Activated CD4-positive, CD25-positive, alpha-beta regulatory T cell (primary cell): ENCODE data around the gene SLC4A1AP.
"Not testable (repeated sequence)": the region's sequence is repeated elsewhere in the genome, so short reads cannot be mapped to it uniquely, and the experiment has no call there.

Experiments
- DNase-seq, 4 experiments: peaks; one replicate each; lab custom pipeline; 2025; lab: John Stamatoyannopoulos, UW

Gene SLC4A1AP

DNA sequence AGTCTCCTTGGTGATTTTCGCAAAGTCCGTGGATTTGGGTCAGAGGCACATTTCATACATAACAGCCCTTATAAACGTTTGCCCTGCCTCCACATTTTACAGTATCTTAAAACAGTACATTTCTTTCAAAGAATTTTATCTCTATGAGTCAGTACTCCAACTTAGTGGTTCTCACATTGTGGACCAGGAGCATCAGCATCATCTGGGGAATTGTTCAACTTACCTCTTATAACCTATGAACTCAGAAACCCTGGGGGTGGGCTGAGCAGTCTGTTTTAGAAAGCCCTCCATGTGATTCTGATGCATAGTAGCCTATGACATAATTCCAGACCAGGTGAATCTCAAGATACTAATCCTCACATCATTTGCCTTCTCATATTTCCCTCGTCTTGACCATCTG is 12.6 kb upstream of the SLC4A1AP start:
- DNase-seq, result no peak

DNA sequence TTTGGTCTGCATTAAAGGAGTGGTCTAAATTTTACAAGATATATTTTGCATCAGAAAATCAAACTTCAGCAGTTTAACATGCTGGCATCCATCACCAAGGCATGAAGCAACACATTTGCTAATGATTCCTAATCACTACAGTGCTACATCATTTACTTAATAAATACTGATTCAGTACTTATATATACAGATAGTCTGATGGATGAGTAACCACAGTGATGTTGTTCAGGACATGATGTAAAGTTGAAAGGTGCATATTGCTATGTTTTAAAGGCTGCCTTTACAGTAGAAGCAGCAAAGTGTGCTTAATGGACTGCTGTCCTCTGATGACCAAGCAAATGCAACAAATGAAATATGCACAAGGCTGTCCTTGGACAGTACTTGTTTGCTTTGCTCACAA is 11.3 kb upstream of the SLC4A1AP start:
- DNase-seq, result no peak

GRCh38 chr2:27652790-27653189 is 10.9 kb upstream of the SLC4A1AP start:
- DNase-seq, result no peak

- no peak for DNase-seq
Measured at GRCh38 chr2:27653397-27653796, 10.3 kb upstream of the SLC4A1AP start.

DNA sequence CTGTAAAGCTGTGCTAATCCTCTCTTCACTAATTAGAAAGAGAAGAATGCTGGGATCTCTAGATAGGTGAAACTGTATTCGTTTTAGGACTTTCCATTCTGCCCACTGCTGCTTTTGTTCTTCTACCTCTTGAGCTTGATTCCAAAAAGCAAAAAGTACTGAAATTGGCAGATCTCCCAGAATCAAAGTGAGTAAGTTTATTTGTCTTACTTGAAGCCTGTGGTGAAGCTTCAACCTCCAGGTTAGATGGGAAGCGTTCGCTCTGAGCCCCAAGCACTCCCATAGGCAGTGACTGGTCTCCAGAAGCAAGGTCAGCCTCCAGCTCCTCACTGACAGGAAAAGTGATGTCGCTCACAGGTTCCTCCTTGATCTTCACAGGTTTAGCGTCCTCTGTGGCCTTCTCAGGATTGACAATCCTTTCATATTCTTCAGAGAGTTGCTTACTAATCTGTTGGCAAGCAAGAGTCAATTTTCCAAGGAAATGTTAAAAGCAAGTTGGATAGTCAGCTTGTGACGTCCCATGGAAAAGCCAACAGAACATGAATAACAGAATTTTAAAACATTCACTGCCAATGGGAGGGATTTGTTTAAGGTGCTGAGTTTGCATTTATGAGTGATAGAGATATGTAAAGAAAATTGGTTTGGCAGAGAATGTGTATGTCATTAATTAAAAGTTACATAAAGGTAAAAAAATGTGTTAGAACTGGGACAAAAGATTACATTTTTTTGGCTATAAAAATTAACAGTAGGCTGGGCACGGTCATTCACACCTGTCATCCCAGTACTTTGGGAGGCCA is 8.3 kb upstream of the SLC4A1AP start:
- no peak for DNase-seq

DNA sequence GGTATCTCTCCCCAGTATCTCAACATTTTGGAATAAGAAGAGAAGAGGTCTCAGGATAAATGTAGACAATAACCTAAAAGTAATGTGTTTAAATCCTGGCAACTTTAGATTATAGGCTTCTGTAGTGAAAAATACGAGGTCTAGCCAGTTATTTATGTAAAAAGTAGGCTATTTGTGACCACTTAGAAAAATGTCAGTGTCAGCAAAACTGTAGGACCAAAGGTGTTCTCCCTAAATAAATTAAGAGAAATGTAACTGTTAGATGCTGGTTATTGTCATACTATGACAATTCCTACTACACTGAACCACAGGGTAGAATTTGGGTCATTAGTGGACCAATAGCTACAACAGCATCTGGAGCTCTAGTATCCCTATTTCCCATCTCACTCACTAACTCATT is 2.3 kb upstream of the SLC4A1AP start:
- no peak for DNase-seq

- no peak for DNase-seq
Measured at GRCh38 chr2:27664154-27664574, 475 bp downstream of the SLC4A1AP start.

GRCh38 chr2:27664622-27665363 is 1.1 kb downstream of the SLC4A1AP start:
- no peak for DNase-seq

GRCh38 chr2:27667446-27667845 is 3.8 kb downstream of the SLC4A1AP start:
- no peak for DNase-seq

GRCh38 chr2:27671235-27671634 is 7.5 kb downstream of the SLC4A1AP start:
- no peak for DNase-seq

GRCh38 chr2:27672723-27673486 is 9.2 kb downstream of the SLC4A1AP start:
- no peak for DNase-seq

DNA sequence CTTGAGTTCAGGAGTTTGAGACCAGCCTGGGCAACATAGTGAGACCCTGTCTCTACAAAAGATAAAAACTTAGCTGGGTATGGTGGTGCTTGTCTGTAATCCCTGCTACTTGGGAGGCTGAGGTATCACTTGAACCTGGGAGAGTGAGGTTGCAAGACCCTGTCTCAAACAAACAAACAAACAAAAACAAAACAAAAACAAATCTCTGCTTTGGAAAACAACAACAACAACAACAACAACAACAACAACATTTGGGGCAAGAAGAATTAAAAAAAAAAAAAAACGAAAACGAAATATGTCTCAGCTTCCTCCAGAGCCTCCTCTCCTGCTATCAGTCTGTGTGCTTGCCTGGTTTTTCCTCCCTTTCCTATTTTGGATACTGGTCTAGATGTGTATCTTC is 16.9 kb downstream of the SLC4A1AP start:
- DNase-seq, result no peak

GRCh38 chr2:27681841-27682240 is 18.2 kb downstream of the SLC4A1AP start:
- no peak for DNase-seq

GRCh38 chr2:27682334-27682771 is 18.7 kb downstream of the SLC4A1AP start:
- not testable (repeated sequence) for DNase-seq

- DNase-seq, result peak; percentile 68 to 86 (median 73)
Measured at GRCh38 chr2:27683390-27684071, 19.8 kb downstream of the SLC4A1AP start.

DNA sequence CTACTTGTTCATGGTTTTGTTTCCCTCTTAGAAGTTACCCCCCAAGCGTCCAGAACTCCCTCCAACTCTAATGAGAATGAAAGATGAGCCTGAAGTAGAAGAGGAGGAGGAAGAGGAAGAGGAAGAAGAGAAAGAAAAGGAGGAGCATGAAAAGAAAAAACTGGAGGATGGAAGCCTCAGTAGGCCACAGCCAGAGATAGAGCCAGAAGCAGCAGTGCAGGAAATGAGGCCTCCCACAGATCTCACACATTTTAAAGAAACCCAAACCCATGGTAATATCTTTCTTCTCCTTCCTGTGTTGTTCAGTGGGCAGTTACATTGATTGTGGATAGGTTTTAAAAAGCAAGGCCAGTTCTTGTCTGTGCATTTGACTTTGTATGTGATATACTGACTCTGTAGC is 21.3 kb downstream of the SLC4A1AP start:
- DNase-seq, result not testable (repeated sequence)

- no peak for DNase-seq
Measured at GRCh38 chr2:27685577-27685976, 21.9 kb downstream of the SLC4A1AP start.

GRCh38 chr2:27687232-27687631 is 23.5 kb downstream of the SLC4A1AP start:
- DNase-seq, result no peak

DNA sequence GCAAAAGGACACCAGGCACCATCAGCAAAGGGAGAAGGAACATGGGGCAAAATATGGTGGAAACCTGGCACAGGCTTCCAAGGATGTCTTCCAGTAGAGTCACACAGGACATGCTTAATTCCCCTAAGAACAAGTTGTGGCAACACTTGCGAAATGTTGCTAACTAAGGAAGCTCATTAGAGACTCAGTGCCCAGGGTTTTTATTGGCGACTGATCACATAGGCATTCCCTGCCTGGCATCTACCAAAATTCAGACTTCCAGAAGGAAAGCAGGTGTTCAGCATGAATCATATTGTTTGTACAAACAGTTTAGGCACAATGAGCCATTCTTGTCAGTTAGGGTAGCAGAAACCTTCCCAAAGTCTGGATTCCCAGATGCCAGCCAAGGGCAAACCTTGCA is 25.7 kb downstream of the SLC4A1AP start:
- DNase-seq, result no peak

GRCh38 chr2:27690052-27690451 is 26.4 kb downstream of the SLC4A1AP start:
- DNase-seq, result no peak

DNA sequence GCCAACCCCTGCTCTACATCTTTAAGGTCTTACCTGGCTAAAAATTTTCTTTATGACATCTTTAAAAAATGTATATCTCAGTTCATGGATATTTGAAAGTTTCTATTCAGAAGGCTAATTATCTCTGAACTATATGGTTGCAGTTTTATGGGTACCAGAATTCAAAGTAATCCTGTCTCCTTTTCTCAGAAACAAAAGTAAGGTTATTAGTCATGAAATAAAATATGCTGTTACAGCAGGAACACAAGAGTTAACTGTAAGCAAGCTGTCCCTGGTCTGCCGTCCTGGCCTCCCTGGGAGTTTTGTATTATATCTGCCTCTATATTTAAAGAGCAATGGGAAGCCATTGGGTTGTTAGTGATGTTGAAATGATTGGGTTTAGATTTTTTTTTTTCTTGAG is 34.0 kb downstream of the SLC4A1AP start:
- no peak for DNase-seq

- DNase-seq, result no peak
Measured at GRCh38 chr2:27701676-27702075, 38.0 kb downstream of the SLC4A1AP start.
